HCT116 (cell line): ENCODE data around the gene LHX5. TPM values are rescaled to one million over a fixed set of nuclear protein-coding genes. Genes with fewer than 3 reads are reported as not detected.

Experiments
- ATAC-seq: fragments of 200-7000 bp; cut with Tn5 transposase; 2 replicates; pipeline ENCODE4 v1.9.1; 2020; ENCODE audit warnings: mild to moderate bottlenecking, moderate library complexity
- BruUV-seq: library from RNA; stranded (reverse); fragments of 400-500 nt; replicated peaks from 2 replicates; lab custom pipeline; 2021; lab: Mats Ljungman, UMichigan
- CTCF ChIA-PET: fragments of 300-600 bp; sonication (Branson Sonifier 250); formaldehyde crosslinking; loops from one replicate; lab custom pipeline; 2021; ENCODE audit warnings: antibody characterized with exemption; lab: Charles Lee
- POLR2A ChIA-PET: fragments of 300-600, 350-600 bp; sonication (Branson Sonifier 250); formaldehyde crosslinking; loops from one replicate; lab custom pipeline; 2021; ENCODE audit warnings: antibody characterized with exemption; lab: Charles Lee
- RAD21 ChIA-PET, 2 experiments: fragments of 300-600 bp; sonication (Branson Sonifier 250); formaldehyde crosslinking; loops; one replicate each; lab custom pipeline; 2023; ENCODE audit warnings: low total read pairs in 2 of 2; ENCODE audit not compliant: uncharacterized antibody in 2 of 2, unreplicated experiment in 2 of 2, low non-redundant PET in 1 of 2; lab: Charles Lee
- DNase-seq: peaks from one replicate; pipeline ENCODE4 v3.0.0-alpha.2; 2010; ENCODE audit warnings: low read depth, low spot score
- H2AFZ ChIP-seq: fragments of 200-600 bp; shearing (Covaris generic), sonication (generic); 2 replicates; pipeline ENCODE4 v1.6.1; 2017; ENCODE audit warnings: low read depth, mixed run types, mixed read lengths, antibody characterized with exemption, low read length; ENCODE audit not compliant: poor library complexity, severe bottlenecking
- H3K27ac ChIP-seq: 2 replicates; pipeline ENCODE4 v1.5.1; 2012; ENCODE audit warnings: low read depth, low read length
- H3K27me3 ChIP-seq: fragments of 200-600 bp; sonication (generic); 2 replicates; pipeline ENCODE4 v1.6.1; 2016; ENCODE audit warnings: mixed run types, low read length, mixed read lengths; ENCODE audit not compliant: insufficient read depth
- H3K36me3 ChIP-seq, 2 experiments: fragments of 200-500 bp in 1 of 2; fragments of 200-600 bp in 1 of 2; sonication (Bioruptor generic) in 1 of 2; sonication (generic) in 1 of 2; 2 replicates each; pipeline versions ENCODE4 v1.5.1 to v1.6.1; 2014 to 2016; ENCODE audit warnings: low read length in 2 of 2, inconsistent platforms in 1 of 2, mixed read lengths in 1 of 2, mixed run types in 1 of 2; ENCODE audit not compliant: insufficient read depth in 2 of 2, control insufficient read depth in 1 of 2
- H3K4me1 ChIP-seq, 2 experiments: fragments of 200-600 bp in 1 of 2; sonication (generic) in 1 of 2; 2 replicates each; pipeline versions ENCODE4 v1.5.1 to v1.6.1; 2012 to 2017; ENCODE audit warnings: low read length in 2 of 2, inconsistent platforms in 1 of 2, mild to moderate bottlenecking in 1 of 2, mixed read lengths in 1 of 2, mixed run types in 1 of 2, moderate library complexity in 1 of 2; ENCODE audit not compliant: insufficient read depth in 2 of 2, control insufficient read depth in 1 of 2
- H3K4me2 ChIP-seq: fragments of 200-600 bp; sonication (generic); 2 replicates; pipeline ENCODE4 v1.6.1; 2017; ENCODE audit warnings: mixed run types, low read length, mixed read lengths
- H3K4me3 ChIP-seq, 2 experiments: fragments of 200-600 bp in 1 of 2; sonication (generic) in 1 of 2; replicated peaks in 1 of 2; 2 replicates each; pipeline ENCODE4 v1.5.1; 2011 to 2016; ENCODE audit warnings: low read length in 2 of 2, control low read depth in 1 of 2, low read depth in 1 of 2, mild to moderate bottlenecking in 1 of 2, mixed read lengths in 1 of 2, mixed run types in 1 of 2
- H3K79me2 ChIP-seq: fragments of 200-600 bp; sonication (generic); 2 replicates; pipeline ENCODE4 v1.6.1; 2017; ENCODE audit warnings: mild to moderate bottlenecking, mixed run types, low read length, moderate library complexity, mixed read lengths; ENCODE audit not compliant: insufficient read depth
- H3K9ac ChIP-seq: fragments of 200-600 bp; sonication (generic); 2 replicates; pipeline ENCODE4 v1.6.1; 2016; ENCODE audit warnings: low read length, mixed read lengths
- H3K9me2 ChIP-seq: fragments of 200-600 bp; sonication (generic), shearing (Covaris generic); 2 replicates; pipeline ENCODE4 v1.6.1; 2017; ENCODE audit warnings: mixed run types, mild to moderate bottlenecking, moderate library complexity; ENCODE audit not compliant: insufficient read depth
- H3K9me3 ChIP-seq, 2 experiments: fragments of 200-500 bp in 1 of 2; fragments of 200-600 bp in 1 of 2; sonication (Bioruptor generic) in 1 of 2; sonication (generic) in 1 of 2; 2 replicates each; pipeline ENCODE4 v1.6.1; 2014 to 2017; ENCODE audit warnings: low read length in 2 of 2, mixed read lengths in 2 of 2, inconsistent platforms in 1 of 2, low read depth in 1 of 2, mild to moderate bottlenecking in 1 of 2, mixed run types in 1 of 2, moderate library complexity in 1 of 2; ENCODE audit not compliant: control insufficient read depth in 1 of 2, insufficient read depth in 1 of 2
- H4K20me1 ChIP-seq: fragments of 200-600 bp; sonication (generic), shearing (Covaris generic); 2 replicates; pipeline ENCODE4 v1.6.1; 2017; ENCODE audit warnings: mixed run types, mild to moderate bottlenecking, moderate library complexity; ENCODE audit not compliant: insufficient read depth
- ATF3 ChIP-seq: IDR thresholded peaks from 2 replicates; pipeline ENCODE4 v1.6.1; 2012
- CBX3 ChIP-seq: IDR thresholded peaks from 2 replicates; pipeline ENCODE4 v1.6.1; 2012; ENCODE audit warnings: low read depth
- CTCF ChIP-seq, 3 experiments: fragments of 200-600 bp in 1 of 3; sonication (generic) in 1 of 3; IDR thresholded peaks in 2 of 3; conservative IDR thresholded peaks in 1 of 3; 2 replicates each; pipeline ENCODE4 v1.5.1; 2012 to 2017; ENCODE audit warnings: low read depth in 2 of 3, low read length in 2 of 3, antibody characterized with exemption in 1 of 3, borderline replicate concordance in 1 of 3, control low read depth in 1 of 3, mild to moderate bottlenecking in 1 of 3, mixed read lengths in 1 of 3, mixed run types in 1 of 3, moderate library complexity in 1 of 3; ENCODE audit not compliant: insufficient read depth in 1 of 3
- ELF1 ChIP-seq: IDR thresholded peaks from 2 replicates; pipeline ENCODE4 v1.6.1; 2012; ENCODE audit warnings: low read depth, borderline replicate concordance
- EZH2 ChIP-seq: fragments of 200-600 bp; sonication (generic); IDR thresholded peaks from 2 replicates; pipeline ENCODE4 v1.6.1; 2017; ENCODE audit warnings: antibody characterized with exemption, mixed run types
- EZH2phosphoT487 ChIP-seq: fragments of 200-600 bp; IDR thresholded peaks from 2 replicates; pipeline ENCODE4 v1.6.1; 2018; ENCODE audit warnings: antibody characterized with exemption, borderline replicate concordance
- FOSL1 ChIP-seq: IDR thresholded peaks from 2 replicates; pipeline ENCODE4 v1.6.1; 2012; ENCODE audit warnings: low read depth
- JUND ChIP-seq: IDR thresholded peaks from 2 replicates; pipeline ENCODE4 v1.6.1; 2012
- POLR2A ChIP-seq: IDR thresholded peaks from 2 replicates; pipeline ENCODE4 v1.7.0; 2011; ENCODE audit warnings: borderline replicate concordance; ENCODE audit not compliant: insufficient read depth, insufficient read length; ENCODE audit errors: extremely low read depth
- POLR2AphosphoS5 ChIP-seq: IDR thresholded peaks from 2 replicates; pipeline ENCODE4 v1.6.1; 2011; ENCODE audit warnings: mild to moderate bottlenecking, low read depth, low read length, moderate library complexity
- RAD21 ChIP-seq: IDR thresholded peaks from 2 replicates; pipeline ENCODE4 v1.6.1; 2012; ENCODE audit warnings: low read depth, mild to moderate bottlenecking
- SP1 ChIP-seq: IDR thresholded peaks from 2 replicates; pipeline ENCODE4 v1.6.1; 2012; ENCODE audit warnings: low read depth
- ZBTB33 ChIP-seq: IDR thresholded peaks from 2 replicates; pipeline ENCODE4 v1.6.1; 2011; ENCODE audit warnings: mild to moderate bottlenecking, low read length, moderate library complexity; ENCODE audit not compliant: insufficient replicate concordance; ENCODE audit errors: extremely low read depth
- ZNF274 ChIP-seq: fragments of 200-500 bp; sonication (Bioruptor generic); IDR thresholded peaks from 2 replicates; pipeline ENCODE4 v1.6.1; 2014; ENCODE audit warnings: mild to moderate bottlenecking, low read depth, low read length, inconsistent platforms
- intact Hi-C: fragments of 100-400 bp; cut with micrococcal nuclease; formaldehyde crosslinking; loops from 2 replicates; pipeline ENCODE4 v1.10.0; 2022
- total RNA-seq: library from RNA; stranded (reverse); gene quantifications from one replicate; pipeline ENCODE4 v1.2.1, GENCODE V29; 2021; ENCODE audit not compliant: unreplicated experiment

Gene LHX5
- total RNA-seq, 1 experiment from 2014 or later, result 2.4 TPM

- CTCF ChIA-PET, result interaction anchor here (1.0 to 1.5 kb wide), 2 partner anchors 13 to 23 kb away, joined by 3 to 6 read pairs; no protein-coding TSS in a partner anchor
- Histone ChIP-seq H4K20me1 (no peaks in the 10 kb centered on the region), H3K79me2 (no peaks in the 10 kb centered on the region), H3K27me3 (peaks cover 9% of the 10 kb centered on the region; the same call in 1 of the 2 replicates), H3K4me2 (no peak overlapping the region), H3K9ac (no peak overlapping the region), H3K9me2 (no peaks in the 10 kb centered on the region), H3K4me3 (no peak overlapping the region), H3K9me3 (no peaks in the 10 kb centered on the region), H3K36me3 (no peaks in the 10 kb centered on the region), H3K27ac (no peak overlapping the region), H2AFZ (no peak overlapping the region), H3K4me1 (no peaks in the 10 kb centered on the region)
- RAD21 ChIA-PET, result no interaction called here
- intact Hi-C loops, result no loop called here
- no peak for ATAC-seq
- DNase-seq, result no peak
- POLR2A ChIA-PET, result no interaction called here
- TF ChIP-seq POLR2AphosphoS5 (no peak), EZH2 (no peak), EZH2phosphoT487 (no peak), ZNF274 (no peak)
- no TSS peak for BruUV-seq
Observed at GRCh38 chr12:113448873-113449272, 22.8 kb downstream of the LHX5 start.

- H3K4me3 ChIP-seq, result no peak overlapping the region
- H3K4me1 ChIP-seq, result no peaks in the 10 kb centered on the region
- no peak overlapping the region for H3K27ac ChIP-seq
- POLR2A ChIA-PET, result no interaction called here
- RAD21 ChIA-PET, result no interaction called here
- H2AFZ ChIP-seq, result no peak overlapping the region
- no peaks in the 10 kb centered on the region for H3K27me3 ChIP-seq
- TF ChIP-seq SP1 (no peak), CBX3 (no peak), RAD21 (no peak), JUND (no peak), ZBTB33 (no peak), CTCF (IDR thresholded peaks at IDR 0.05 in 2 of 3, conservative IDR thresholded peaks at IDR 0.05 in 1 of 3; ENCODE audit: borderline replicate concordance in 1 of 3, insufficient read depth in 1 of 3, low read depth in 2 of 3, low read length in 2 of 3) (no peak), EZH2phosphoT487 (no peak), ELF1 (no peak), POLR2A (no peak), POLR2AphosphoS5 (no peak), FOSL1 (no peak), ATF3 (no peak)
- TF ChIP-seq, all 23 proteins: peak for 0
- Histone ChIP-seq H4K20me1 (no peaks in the 10 kb centered on the region), H3K9me2 (no peaks in the 10 kb centered on the region), H3K9me3 (no peaks in the 10 kb centered on the region), H3K36me3 (no peaks in the 10 kb centered on the region), H3K79me2 (no peaks in the 10 kb centered on the region), H3K9ac (no peak overlapping the region), H3K4me2 (no peak overlapping the region)
- ATAC-seq (no peak), DNase-seq (no peak)
- no TSS peak for BruUV-seq
- CTCF ChIA-PET, result interaction anchor here (0.9 kb wide), 1 partner anchor 20 kb away, joined by 3 read pairs; no protein-coding TSS in a partner anchor
- intact Hi-C loops, result no loop called here
Observed at GRCh38 chr12:113445544-113446171, 26.0 kb downstream of the LHX5 start.
